GM23338 (cell line): Measurements from ENCODE around the gene MBNL1.

Source experiments
- CTCF ChIP-seq, 2 experiments: fragments of 200-600 bp in 1 of 2; sonication (generic) in 1 of 2; conservative IDR thresholded peaks; 2 replicates each; pipeline versions ENCODE4 v1.5.1 to v1.6.1; 2016 to 2017; ENCODE audit warnings: antibody characterized with exemption in 2 of 2, low read depth in 2 of 2, mild to moderate bottlenecking in 2 of 2, moderate library complexity in 1 of 2
- EZH2 ChIP-seq: fragments of 200-600 bp; sonication (generic); IDR thresholded peaks from one replicate; pipeline ENCODE4 v1.8.0; 2017; ENCODE audit warnings: antibody characterized with exemption, mild to moderate bottlenecking, low read depth; ENCODE audit not compliant: unreplicated experiment
- POLR2AphosphoS5 ChIP-seq: IDR thresholded peaks from 2 replicates; pipeline ENCODE4 v1.6.1; 2016; ENCODE audit warnings: antibody characterized with exemption, low read depth
- REST ChIP-seq: IDR thresholded peaks from one replicate; pipeline ENCODE4 v1.6.1; 2018; ENCODE audit warnings: antibody characterized with exemption; ENCODE audit not compliant: unreplicated experiment

GRCh38 chr3:152346058-152346457 lies 77.3 kb downstream of the MBNL1 start:
- no peak for TF ChIP-seq REST
- TF ChIP-seq POLR2AphosphoS5 = no peak
- TF ChIP-seq EZH2 = no peak
- no peak for TF ChIP-seq CTCF (conservative IDR thresholded peaks at IDR 0.05; ENCODE audit: low read depth in 2 of 2)
